GM19025 (cell line): ENCODE measurements around the gene MRC2.

Source experiments
- ATAC-seq: cut with Tn5 transposase; IDR thresholded peaks from one replicate; pipeline ENCODE4 v1.9.1; 2021; ENCODE audit warnings: mild to moderate bottlenecking, low read depth, moderate library complexity; ENCODE audit not compliant: unreplicated experiment

Gene MRC2

GRCh38 chr17:62739645-62740388, 112.3 kb downstream of the MRC2 start:
- ATAC-seq: no peak

- ATAC-seq: no peak
Measured at GRCh38 chr17:62741290-62741689, 113.8 kb downstream of the MRC2 start.
